HEK293 (cell line): Measurements from ENCODE around the gene NCMAP.
"Not testable (repeated sequence)": the region's sequence is repeated elsewhere in the genome, so short reads cannot be mapped to it uniquely, and the experiment has no call there.

Source experiments
- CTCF ChIA-PET: fragments of 350-600 bp; formaldehyde crosslinking; extraction: SDS; loops from one replicate; lab custom pipeline; 2021; ENCODE audit warnings: antibody characterized with exemption; lab: Yijun Ruan, JAX
- POLR2A ChIA-PET: fragments of 300-600 bp; formaldehyde crosslinking; extraction: SDS; loops from one replicate; lab custom pipeline; 2020; ENCODE audit warnings: antibody characterized with exemption, inconsistent platforms; lab: Yijun Ruan, JAX
- H3K27ac ChIP-seq: fragments of 200-500 bp; sonication (Bioruptor generic); 2 replicates; pipeline ENCODE4 v1.5.1; 2014; ENCODE audit warnings: low read depth, low read length, control low read depth, inconsistent platforms; ENCODE audit errors: extremely low read depth
- H3K36me3 ChIP-seq, 2 experiments: fragments of 200-500 bp in 1 of 2; sonication (Bioruptor generic) in 1 of 2; 1 replicate in 1 of 2; 2 replicates in 1 of 2; pipeline ENCODE4 v1.5.1; 2014 to 2017; ENCODE audit warnings: inconsistent platforms in 2 of 2, low read length in 2 of 2; ENCODE audit not compliant: control insufficient read depth in 2 of 2, insufficient read depth in 1 of 2
- H3K4me1 ChIP-seq: fragments of 200-500 bp; sonication (Bioruptor generic); 2 replicates; pipeline ENCODE4 v1.5.1; 2014; ENCODE audit warnings: mild to moderate bottlenecking, low read length, inconsistent platforms; ENCODE audit not compliant: control insufficient read depth, insufficient read depth
- H3K4me3 ChIP-seq: 2 replicates; pipeline ENCODE4 v1.5.1; 2011; ENCODE audit warnings: low read depth, mild to moderate bottlenecking, control low read depth, low read length, moderate library complexity
- H3K9me3 ChIP-seq: fragments of 200-500 bp; sonication (Bioruptor generic); 2 replicates; pipeline ENCODE4 v1.5.1; 2014; ENCODE audit warnings: low read depth, low read length, inconsistent platforms; ENCODE audit not compliant: control insufficient read depth, insufficient read depth
- MYNN ChIP-seq: fragments of 450-650 bp; formaldehyde crosslinking; IDR thresholded peaks from 2 replicates; pipeline ENCODE4 v1.5.1; 2016; ENCODE audit warnings: missing biosample characterization, missing genetic modification characterization, borderline replicate concordance
- MZF1 ChIP-seq: fragments of 450-650 bp; formaldehyde crosslinking; IDR thresholded peaks from 2 replicates; pipeline ENCODE4 v1.5.1; 2017; ENCODE audit warnings: missing biosample characterization, missing genetic modification characterization, borderline replicate concordance
- OVOL3 ChIP-seq: fragments of 450-650 bp; formaldehyde crosslinking; IDR thresholded peaks from 2 replicates; pipeline ENCODE4 v1.5.1; 2016; ENCODE audit warnings: missing biosample characterization, missing genetic modification characterization
- ZBTB26 ChIP-seq: fragments of 450-650 bp; formaldehyde crosslinking; optimal IDR thresholded peaks from 2 replicates; pipeline ENCODE3; 2016; ENCODE audit warnings: missing biosample characterization, mild to moderate bottlenecking, missing genetic modification characterization
- ZFHX2 ChIP-seq: fragments of 450-650 bp; formaldehyde crosslinking; conservative IDR thresholded peaks from 2 replicates; pipeline ENCODE4 v1.5.1; 2016; ENCODE audit warnings: missing biosample characterization, missing genetic modification characterization
- ZNF132 ChIP-seq: fragments of 450-650 bp; formaldehyde crosslinking; IDR thresholded peaks from 2 replicates; pipeline ENCODE4 v1.5.1; 2017; ENCODE audit warnings: missing biosample characterization, missing genetic modification characterization, borderline replicate concordance
- ZNF610 ChIP-seq: fragments of 450-650 bp; formaldehyde crosslinking; IDR thresholded peaks from 2 replicates; pipeline ENCODE4 v1.5.1; 2016; ENCODE audit warnings: missing biosample characterization, missing genetic modification characterization, borderline replicate concordance
- ZNF639 ChIP-seq: fragments of 450-650 bp; formaldehyde crosslinking; IDR thresholded peaks from 2 replicates; pipeline ENCODE4 v1.5.1; 2016; ENCODE audit warnings: missing biosample characterization, missing genetic modification characterization
- ZNF768 ChIP-seq: fragments of 450-650 bp; formaldehyde crosslinking; IDR thresholded peaks from 2 replicates; pipeline ENCODE4 v1.5.1; 2018; ENCODE audit warnings: missing biosample characterization, mild to moderate bottlenecking, missing genetic modification characterization
- ZNF830 ChIP-seq: fragments of 450-650 bp; IDR thresholded peaks from 2 replicates; pipeline ENCODE4 v1.5.0; 2018; ENCODE audit warnings: missing biosample characterization, missing genetic modification characterization, low read depth, mild to moderate bottlenecking, moderate library complexity
- ZNF837 ChIP-seq: fragments of 450-650 bp; formaldehyde crosslinking; IDR thresholded peaks from 2 replicates; pipeline ENCODE4 v1.5.1; 2016; ENCODE audit warnings: missing biosample characterization, missing genetic modification characterization
- ZSCAN18 ChIP-seq: fragments of 450-650 bp; formaldehyde crosslinking; IDR thresholded peaks from 2 replicates; pipeline ENCODE4 v1.5.1; 2016; ENCODE audit warnings: missing biosample characterization, missing genetic modification characterization
- ZSCAN4 ChIP-seq: fragments of 450-650 bp; formaldehyde crosslinking; IDR thresholded peaks from 2 replicates; pipeline ENCODE4 v1.5.1; 2017; ENCODE audit warnings: missing biosample characterization, missing genetic modification characterization

The NCMAP gene

GRCh38 chr1:24548070-24548469 lies 7.8 kb upstream of the NCMAP start (continued):
- TF ChIP-seq ZNF132 (no peak), ZSCAN4 (no peak), MYNN (tag by site-specific recombination) (no peak), ZNF830 (tag by site-specific recombination) (no peak), OVOL3 (tag by site-specific recombination) (no peak)

- CTCF ChIA-PET: interaction anchor here (1.5 to 3.2 kb wide), 2 partner anchors 22 to 38 kb away, joined by 8 to 22 read pairs; no protein-coding TSS in a partner anchor
- H3K27ac ChIP-seq, H3K4me3 ChIP-seq, POLR2A ChIA-PET, H3K36me3 ChIP-seq, H3K4me1 ChIP-seq, H3K9me3 ChIP-seq: not testable (repeated sequence)
- TF ChIP-seq ZFHX2: peak; percentile 45
Observed at GRCh38 chr1:24549210-24549609, 6.7 kb upstream of the NCMAP start.

GRCh38 chr1:24551290-24551959 lies 4.5 kb upstream of the NCMAP start:
- CTCF ChIA-PET: interaction anchor here (1.2 kb wide), 2 partner anchors 10 to 36 kb away, joined by 5 to 6 read pairs; no protein-coding TSS in a partner anchor

More at GRCh38 chr1:24551290-24551959, 4.5 kb upstream of the NCMAP start:
- Histone ChIP-seq H3K9me3 (no peaks in the 10 kb centered on the region), H3K36me3 (no peaks in the 10 kb centered on the region), H3K27ac (no peak overlapping the region), H3K4me3 (no peak overlapping the region), H3K4me1 (no peaks in the 10 kb centered on the region)
- no peak for TF ChIP-seq MYNN (tag by site-specific recombination)
- no peak for TF ChIP-seq ZNF610 (tag by site-specific recombination)
- no peak for TF ChIP-seq ZNF639
- TF ChIP-seq MZF1 (tag by site-specific recombination): no peak
- TF ChIP-seq ZNF768 (tag by site-specific recombination): peak; percentile 81; the same call in 1 of the 2 replicates
- TF ChIP-seq ZSCAN18 (tag by site-specific recombination): no peak
- no peak for TF ChIP-seq ZNF837 (tag by site-specific recombination)
- TF ChIP-seq ZFHX2: no peak
- no peak for TF ChIP-seq ZBTB26
- POLR2A ChIA-PET: no interaction called here
